WTC11 (cell line): ENCODE results near the gene CEP104. TPM values are rescaled to one million over a fixed set of nuclear protein-coding genes. Genes with fewer than 3 reads are reported as not detected.

Source experiments
- ATAC-seq: fragments of 200-7000 bp; cut with Tn5 transposase; 2 replicates; pipeline ENCODE4 v1.10.0; 2021; ENCODE audit warnings: mild to moderate bottlenecking, moderate library complexity
- CTCF ChIA-PET: fragments of 300-600 bp; sonication (Branson Sonifier 250); formaldehyde crosslinking; loops from one replicate; lab custom pipeline; 2021; ENCODE audit warnings: antibody characterized with exemption; lab: Charles Lee
- POLR2A ChIA-PET: fragments of 350-600 bp; sonication (Branson Sonifier 250); formaldehyde crosslinking; loops from one replicate; lab custom pipeline; 2021; ENCODE audit warnings: antibody characterized with exemption; lab: Charles Lee
- DNase-seq: peaks from one replicate; pipeline ENCODE4 v3.0.0; 2021; ENCODE audit warnings: low spot score
- H3K27ac Mint-ChIP-seq: 2 replicates; pipeline ENCODE4 v1.8.0; 2021; ENCODE audit warnings: mixed read lengths
- H3K27me3 Mint-ChIP-seq: 2 replicates; pipeline ENCODE4 v1.8.0; 2021; ENCODE audit warnings: low read depth, mild to moderate bottlenecking, moderate library complexity, mixed read lengths
- H3K36me3 Mint-ChIP-seq: 2 replicates; pipeline ENCODE4 v1.8.0; 2021; ENCODE audit warnings: mixed read lengths
- H3K4me1 Mint-ChIP-seq: 2 replicates; pipeline ENCODE4 v1.8.0; 2022; ENCODE audit warnings: mixed read lengths
- H3K4me3 Mint-ChIP-seq: 2 replicates; pipeline ENCODE4 v1.8.0; 2021; ENCODE audit warnings: mild to moderate bottlenecking, moderate library complexity, mixed read lengths
- H3K9me3 Mint-ChIP-seq: 2 replicates; pipeline ENCODE4 v1.8.0; 2021; ENCODE audit warnings: mixed read lengths
- AFF4 ChIP-seq: sonication (generic); formaldehyde crosslinking; IDR thresholded peaks from 2 replicates; pipeline ENCODE4 v1.8.1; 2023; ENCODE audit warnings: mild to moderate bottlenecking, missing genetic modification reagents, borderline replicate concordance
- ATF1 ChIP-seq: sonication (generic); formaldehyde crosslinking; IDR thresholded peaks from 2 replicates; pipeline ENCODE4 v1.8.1; 2023; ENCODE audit warnings: mild to moderate bottlenecking, moderate library complexity, missing genetic modification reagents
- ATF6 ChIP-seq: sonication (generic); formaldehyde crosslinking; IDR thresholded peaks from 2 replicates; pipeline ENCODE4 v1.8.1; 2023; ENCODE audit warnings: mild to moderate bottlenecking, missing genetic modification reagents
- CREM ChIP-seq: sonication (generic); formaldehyde crosslinking; IDR thresholded peaks from 2 replicates; pipeline ENCODE4 v1.8.1; 2022; ENCODE audit warnings: mild to moderate bottlenecking, missing genetic modification reagents, moderate library complexity
- E2F4 ChIP-seq: sonication (generic); formaldehyde crosslinking; IDR thresholded peaks from 2 replicates; pipeline ENCODE4 v1.8.1; 2022; ENCODE audit warnings: low read depth, mild to moderate bottlenecking, moderate library complexity, missing genetic modification reagents, borderline replicate concordance
- E2F5 ChIP-seq: sonication (generic); formaldehyde crosslinking; IDR thresholded peaks from 2 replicates; pipeline ENCODE4 v1.8.1; 2022; ENCODE audit warnings: mild to moderate bottlenecking, moderate library complexity, missing genetic modification reagents
- FOXP1 ChIP-seq: sonication (generic); formaldehyde crosslinking; IDR thresholded peaks from 2 replicates; pipeline ENCODE4 v1.8.0; 2022; ENCODE audit warnings: missing genetic modification reagents, mild to moderate bottlenecking, moderate library complexity, borderline replicate concordance
- FOXP4 ChIP-seq: sonication (generic); formaldehyde crosslinking; IDR thresholded peaks from 2 replicates; pipeline ENCODE4 v1.8.0; 2022; ENCODE audit warnings: mild to moderate bottlenecking, missing genetic modification reagents
- GRHL2 ChIP-seq: fragments of 250-450 bp; sonication (Bioruptor Pico); IDR thresholded peaks from 2 replicates; pipeline ENCODE4 v1.8.0; 2022; ENCODE audit warnings: mild to moderate bottlenecking, moderate library complexity; ENCODE audit not compliant: insufficient replicate concordance, severe bottlenecking
- HMGXB4 ChIP-seq: sonication (generic); formaldehyde crosslinking; IDR thresholded peaks from 2 replicates; pipeline ENCODE4 v1.8.1; 2023; ENCODE audit warnings: mild to moderate bottlenecking, moderate library complexity, missing genetic modification reagents
- NFYB ChIP-seq: sonication (generic); formaldehyde crosslinking; conservative IDR thresholded peaks from 2 replicates; pipeline ENCODE4 v1.8.0; 2022; ENCODE audit warnings: low read depth, missing genetic modification reagents
- OVOL2 ChIP-seq: fragments of 250-450 bp; sonication (Bioruptor Pico); IDR thresholded peaks from 2 replicates; pipeline ENCODE4 v1.9.0; 2021; ENCODE audit warnings: mild to moderate bottlenecking, borderline replicate concordance
- USF1 ChIP-seq: sonication (generic); formaldehyde crosslinking; IDR thresholded peaks from 2 replicates; pipeline ENCODE4 v1.8.0; 2022; ENCODE audit warnings: mild to moderate bottlenecking, missing genetic modification reagents
- ZBTB43 ChIP-seq: sonication (generic); formaldehyde crosslinking; IDR thresholded peaks from 2 replicates; pipeline ENCODE4 v1.8.1; 2023; ENCODE audit warnings: mild to moderate bottlenecking, missing genetic modification reagents
- ZNF512 ChIP-seq: sonication (generic); formaldehyde crosslinking; IDR thresholded peaks from 2 replicates; pipeline ENCODE4 v1.8.1; 2022; ENCODE audit warnings: missing genetic modification reagents, borderline replicate concordance
- ZNF671 ChIP-seq: fragments of 250-450 bp; sonication (Bioruptor Pico); IDR thresholded peaks from 2 replicates; pipeline ENCODE4 v1.8.0; 2021; ENCODE audit warnings: mild to moderate bottlenecking
- total RNA-seq: library from RNA; stranded (reverse); gene quantifications from 3 replicates; pipeline ENCODE4 v1.2.3, GENCODE V29; 2021

The CEP104 gene
- total RNA-seq, 1 experiment from 2014 or later: 38.0 TPM

GRCh38 chr1:3872546-3872945 lies 15.5 kb upstream of the CEP104 start (continued):
- no peak for TF ChIP-seq ZNF671
- no peak for TF ChIP-seq HMGXB4 (CRISPR knock-in tag)
- TF ChIP-seq FOXP1 (CRISPR knock-in tag): no peak
- TF ChIP-seq CREM (CRISPR knock-in tag): no peak
- no peak for TF ChIP-seq NFYB (CRISPR knock-in tag)
- no peak for TF ChIP-seq GRHL2
- TF ChIP-seq ATF1 (CRISPR knock-in tag): no peak
- TF ChIP-seq ZNF512 (CRISPR knock-in tag): no peak
- TF ChIP-seq AFF4 (CRISPR knock-in tag): no peak
- no peak for TF ChIP-seq OVOL2 (CRISPR knock-in tag)
- no peak for TF ChIP-seq ATF6 (CRISPR knock-in tag)
- TF ChIP-seq FOXP4 (CRISPR knock-in tag): no peak
- TF ChIP-seq, all 79 proteins: peak for 0

- no peaks in the 10 kb centered on the region for H3K4me1 Mint-ChIP-seq
- ChIA-PET POLR2A (no interaction called here), CTCF (no interaction called here)
- no peak for DNase-seq
- H3K36me3 Mint-ChIP-seq: peaks cover 54% of the 10 kb centered on the region
- H3K27ac Mint-ChIP-seq: no peak overlapping the region
- no peak overlapping the region for H3K4me3 Mint-ChIP-seq
- peaks cover 11% of the 10 kb centered on the region for H3K9me3 Mint-ChIP-seq
- ATAC-seq: no peak
- no peaks in the 10 kb centered on the region for H3K27me3 Mint-ChIP-seq
- no peak for TF ChIP-seq USF1 (CRISPR knock-in tag)
- TF ChIP-seq ZBTB43 (CRISPR knock-in tag): no peak
- TF ChIP-seq E2F5: no peak
- no peak for TF ChIP-seq E2F4 (CRISPR knock-in tag)
These were observed 14.4 kb upstream of the CEP104 start for GRCh38 chr1:3871451-3871805.
